ENCODE data around the gene C1orf74.

C1orf74 gene

GRCh38 chr1:209809611-209810010 is 25.3 kb upstream of the C1orf74 start:
- Histone ChIP-seq H3K27ac (ENCODE audit: low read depth, low read length) (no peak overlapping the region), H3K9me3 (ENCODE audit: control insufficient read depth, insufficient read depth, low read length) (no peaks in the 10 kb centered on the region)
- no peak for TF ChIP-seq CTCF (IDR thresholded peaks at IDR 0.05; ENCODE audit: low read depth, low read length, poor library complexity, severe bottlenecking)
- TF ChIP-seq EZH2phosphoT487 (IDR thresholded peaks at IDR 0.05; ENCODE audit: borderline replicate concordance, low read length) = no peak

GRCh38 chr1:209808059-209808581 is 23.8 kb upstream of the C1orf74 start:
- H3F3A ChIP-seq (ENCODE audit: control insufficient read depth, insufficient read depth) = no peaks in the 10 kb centered on the region
- H3K4me2 ChIP-seq (ENCODE audit: low read length) = no peak overlapping the region
- no peak overlapping the region for H3K27ac ChIP-seq (ENCODE audit: low read depth, low read length)
- H3K9me3 ChIP-seq (ENCODE audit: control insufficient read depth, insufficient read depth, low read length) = no peaks in the 10 kb centered on the region
- no peaks in the 10 kb centered on the region for H4K20me1 ChIP-seq (ENCODE audit: control insufficient read depth, insufficient read depth, low read depth, low read length)
- H3K27me3 ChIP-seq (ENCODE audit: control insufficient read depth, low read length) = no peaks in the 10 kb centered on the region
- no peak overlapping the region for H3K4me3 ChIP-seq (ENCODE audit: low read length)
- H3K79me2 ChIP-seq (ENCODE audit: control insufficient read depth, low read length) = no peaks in the 10 kb centered on the region
- TF ChIP-seq CTCF (IDR thresholded peaks at IDR 0.05; ENCODE audit: low read depth, low read length, poor library complexity, severe bottlenecking) (no peak), EZH2phosphoT487 (IDR thresholded peaks at IDR 0.05; ENCODE audit: borderline replicate concordance, low read length) (no peak)
- no peaks in the 10 kb centered on the region for H3K9me2 ChIP-seq (replicated peaks; ENCODE audit: control insufficient read depth, low read length)
- H3K36me3 ChIP-seq (ENCODE audit: control insufficient read depth, low read length) = no peaks in the 10 kb centered on the region
- H3K4me1 ChIP-seq (ENCODE audit: control insufficient read depth, low read length) = peaks cover 5% of the 10 kb centered on the region; the same call in 1 of the 2 replicates

More at GRCh38 chr1:209809611-209810010, 25.3 kb upstream of the C1orf74 start:
- Histone ChIP-seq H3F3A (ENCODE audit: control insufficient read depth, insufficient read depth) (no peaks in the 10 kb centered on the region), H3K4me1 (ENCODE audit: control insufficient read depth, low read length) (peaks cover 5% of the 10 kb centered on the region; the same call in 1 of the 2 replicates), H3K36me3 (ENCODE audit: control insufficient read depth, low read length) (no peaks in the 10 kb centered on the region), H3K79me2 (ENCODE audit: control insufficient read depth, low read length) (no peaks in the 10 kb centered on the region), H3K27me3 (ENCODE audit: control insufficient read depth, low read length) (no peaks in the 10 kb centered on the region), H4K20me1 (ENCODE audit: control insufficient read depth, insufficient read depth, low read depth, low read length) (no peaks in the 10 kb centered on the region), H3K4me3 (ENCODE audit: low read length) (no peak overlapping the region), H3K4me2 (ENCODE audit: low read length) (no peak overlapping the region), H3K9me2 (replicated peaks; ENCODE audit: control insufficient read depth, low read length) (no peaks in the 10 kb centered on the region)

GRCh38 chr1:209807509-209807908 is 23.1 kb upstream of the C1orf74 start:
- H3K4me3 ChIP-seq (ENCODE audit: low read length) = no peak overlapping the region
- H3K79me2 ChIP-seq (ENCODE audit: control insufficient read depth, low read length) = no peaks in the 10 kb centered on the region
- no peak overlapping the region for H3K27ac ChIP-seq (ENCODE audit: low read depth, low read length)
- H3K36me3 ChIP-seq (ENCODE audit: control insufficient read depth, low read length) = no peaks in the 10 kb centered on the region
- no peaks in the 10 kb centered on the region for H3K9me2 ChIP-seq (replicated peaks; ENCODE audit: control insufficient read depth, low read length)
- H3K4me2 ChIP-seq (ENCODE audit: low read length) = no peak overlapping the region
- no peak for TF ChIP-seq CTCF (IDR thresholded peaks at IDR 0.05; ENCODE audit: low read depth, low read length, poor library complexity, severe bottlenecking)
- no peak for TF ChIP-seq EZH2phosphoT487 (IDR thresholded peaks at IDR 0.05; ENCODE audit: borderline replicate concordance, low read length)
- no peaks in the 10 kb centered on the region for H3K9me3 ChIP-seq (ENCODE audit: control insufficient read depth, insufficient read depth, low read length)
- peaks cover 5% of the 10 kb centered on the region; the same call in 1 of the 2 replicates for H3K4me1 ChIP-seq (ENCODE audit: control insufficient read depth, low read length)
- H3K27me3 ChIP-seq (ENCODE audit: control insufficient read depth, low read length) = no peaks in the 10 kb centered on the region
- no peaks in the 10 kb centered on the region for H4K20me1 ChIP-seq (ENCODE audit: control insufficient read depth, insufficient read depth, low read depth, low read length)
- H3F3A ChIP-seq (ENCODE audit: control insufficient read depth, insufficient read depth) = no peaks in the 10 kb centered on the region
